CD14-positive monocyte (primary cell): Measurements from ENCODE around the gene CD80. TPM values are rescaled to one million over a fixed set of nuclear protein-coding genes. Genes with fewer than 3 reads are reported as not detected.

ENCODE experiments used
- DNase-seq, 3 donors: peaks; one replicate each; pipeline ENCODE4 v3.0.0-alpha.2; 2011 to 2022
- H2AFZ ChIP-seq: 2 replicates; pipeline ENCODE4 v1.6.0; 2012; ENCODE audit warnings: mild to moderate bottlenecking, low read depth, low read length, inconsistent platforms; ENCODE audit not compliant: insufficient read depth, poor library complexity, severe bottlenecking
- H3K27ac ChIP-seq, 2 donors: 1 replicate in 1 of 2; 2 replicates in 1 of 2; pipeline ENCODE4 v1.5.1; 2012 to 2013; ENCODE audit warnings: low read length in 2 of 2, control low read depth in 1 of 2, inconsistent platforms in 1 of 2, low read depth in 1 of 2, mild to moderate bottlenecking in 1 of 2
- H3K27me3 ChIP-seq, 2 donors: one replicate each; pipeline versions ENCODE4 v1.6.0 to v1.6.1; 2011 to 2013; ENCODE audit warnings: low read length in 2 of 2; ENCODE audit not compliant: control insufficient read depth in 2 of 2, insufficient read depth in 2 of 2
- H3K36me3 ChIP-seq, 2 donors: replicated peaks in 1 of 2; 1 replicate in 1 of 2; 2 replicates in 1 of 2; pipeline versions ENCODE4 v1.5.1 to v1.6.1; 2012 to 2013; ENCODE audit warnings: low read length in 2 of 2, control low read depth in 1 of 2, inconsistent platforms in 1 of 2, mild to moderate bottlenecking in 1 of 2; ENCODE audit not compliant: insufficient read depth in 2 of 2, control insufficient read depth in 1 of 2
- H3K4me1 ChIP-seq, 2 donors: 1 replicate in 1 of 2; 2 replicates in 1 of 2; pipeline versions ENCODE4 v1.5.1 to v1.6.1; 2012 to 2013; ENCODE audit warnings: low read length in 2 of 2, control low read depth in 1 of 2, inconsistent platforms in 1 of 2, mild to moderate bottlenecking in 1 of 2, moderate library complexity in 1 of 2; ENCODE audit not compliant: insufficient read depth in 2 of 2, control insufficient read depth in 1 of 2
- H3K4me2 ChIP-seq: replicated peaks from 2 replicates; pipeline ENCODE3; 2012; ENCODE audit warnings: low read length, moderate library complexity, mild to moderate bottlenecking; ENCODE audit not compliant: poor library complexity, severe bottlenecking; ENCODE audit errors: extremely low read depth
- H3K4me3 ChIP-seq, 3 experiments: fragments of 200-600 bp in 1 of 3; sonication (generic) in 1 of 3; replicated peaks in 1 of 3; 1 replicate in 2 of 3; 2 replicates in 1 of 3; pipeline ENCODE4 v1.5.1; 2011 to 2013; ENCODE audit warnings: low read length in 3 of 3, mild to moderate bottlenecking in 3 of 3, control low read depth in 2 of 3, low read depth in 2 of 3, inconsistent platforms in 1 of 3, moderate library complexity in 1 of 3
- H3K79me2 ChIP-seq: 2 replicates; pipeline ENCODE4 v1.6.0; 2012; ENCODE audit warnings: mild to moderate bottlenecking, control low read depth, inconsistent platforms, low read length, moderate library complexity; ENCODE audit not compliant: insufficient read depth
- H3K9ac ChIP-seq: 2 replicates; pipeline ENCODE4 v1.6.0; 2017; ENCODE audit warnings: low read length, mild to moderate bottlenecking; ENCODE audit not compliant: insufficient read depth, poor library complexity, severe bottlenecking
- H3K9me3 ChIP-seq, 2 donors: replicated peaks in 1 of 2; 1 replicate in 1 of 2; 2 replicates in 1 of 2; pipeline versions ENCODE4 v1.5.1 to v1.6.1; 2012 to 2013; ENCODE audit warnings: low read length in 2 of 2, control low read depth in 1 of 2; ENCODE audit not compliant: control insufficient read depth in 1 of 2, insufficient read depth in 1 of 2
- H4K20me1 ChIP-seq: 2 replicates; pipeline ENCODE4 v1.6.0; 2012; ENCODE audit warnings: mild to moderate bottlenecking, low read length, control low read depth, moderate library complexity; ENCODE audit not compliant: insufficient read depth
- H3K27ac Mint-ChIP-seq, 7 donors: one replicate each; pipeline ENCODE4 v1.8.0; 2020; ENCODE audit warnings: mild to moderate bottlenecking in 7 of 7, mixed read lengths in 7 of 7, moderate library complexity in 6 of 7, inconsistent platforms in 2 of 7
- H3K27me3 Mint-ChIP-seq, 3 donors: one replicate each; pipeline ENCODE4 v1.8.0; 2021 to 2022; ENCODE audit warnings: low read depth in 3 of 3, mild to moderate bottlenecking in 3 of 3, mixed read lengths in 3 of 3, moderate library complexity in 3 of 3, inconsistent platforms in 1 of 3
- H3K36me3 Mint-ChIP-seq, 2 donors: one replicate each; pipeline ENCODE4 v1.8.0; 2020; ENCODE audit warnings: mixed read lengths in 2 of 2, inconsistent platforms in 1 of 2, mild to moderate bottlenecking in 1 of 2
- H3K4me1 Mint-ChIP-seq: one replicate; pipeline ENCODE4 v1.8.0; 2020; ENCODE audit warnings: mild to moderate bottlenecking, mixed read lengths
- H3K4me3 Mint-ChIP-seq, 2 donors: one replicate each; pipeline ENCODE4 v1.8.0; 2020; ENCODE audit warnings: mild to moderate bottlenecking in 2 of 2, mixed read lengths in 2 of 2, moderate library complexity in 1 of 2
- H3K9me3 Mint-ChIP-seq, 7 donors: one replicate each; pipeline ENCODE4 v1.8.0; 2020 to 2022; ENCODE audit warnings: mixed read lengths in 7 of 7, mild to moderate bottlenecking in 6 of 7, moderate library complexity in 6 of 7, inconsistent platforms in 2 of 7
- WGBS: methylation state at CpG from one replicate; pipeline ENCODE4 v1.1.5; 2013; ENCODE audit warnings: missing lambda C conversion rate; ENCODE audit not compliant: insufficient coverage; 5-methylcytosine and 5-hydroxymethylcytosine counted together
- intact Hi-C, 2 donors: fragments of 100-400 bp; cut with micrococcal nuclease; formaldehyde crosslinking; loops; one replicate each; pipeline versions ENCODE4 v1.15.0 to v1.15.1; 2023
- polyA plus RNA-seq, 3 donors: library from polyadenylated mRNA; depleted of rRNA in 1 of 3; unstranded in 2 of 3; stranded (reverse) in 1 of 3; fragments of 300-500 nt in 2 of 3; fragments of >200 nt in 1 of 3; fragmentation: Illumina TruSeq in 2 of 3; gene quantifications; 1 replicate in 2 of 3; 2 replicates in 1 of 3; pipeline ENCODE4 v1.2.3, GENCODE V29; 2012 to 2021
- TF ChIP-seq, protein P1 (sequence below): fragments of 200-600 bp; IDR thresholded peaks from one replicate; pipeline ENCODE4 v1.8.0; 2022; ENCODE audit warnings: antibody characterized with exemption, mild to moderate bottlenecking

CD80 gene
- polyA plus RNA-seq, 3 donors, result 0.47 to 0.87 (median 0.47) TPM

DNA sequence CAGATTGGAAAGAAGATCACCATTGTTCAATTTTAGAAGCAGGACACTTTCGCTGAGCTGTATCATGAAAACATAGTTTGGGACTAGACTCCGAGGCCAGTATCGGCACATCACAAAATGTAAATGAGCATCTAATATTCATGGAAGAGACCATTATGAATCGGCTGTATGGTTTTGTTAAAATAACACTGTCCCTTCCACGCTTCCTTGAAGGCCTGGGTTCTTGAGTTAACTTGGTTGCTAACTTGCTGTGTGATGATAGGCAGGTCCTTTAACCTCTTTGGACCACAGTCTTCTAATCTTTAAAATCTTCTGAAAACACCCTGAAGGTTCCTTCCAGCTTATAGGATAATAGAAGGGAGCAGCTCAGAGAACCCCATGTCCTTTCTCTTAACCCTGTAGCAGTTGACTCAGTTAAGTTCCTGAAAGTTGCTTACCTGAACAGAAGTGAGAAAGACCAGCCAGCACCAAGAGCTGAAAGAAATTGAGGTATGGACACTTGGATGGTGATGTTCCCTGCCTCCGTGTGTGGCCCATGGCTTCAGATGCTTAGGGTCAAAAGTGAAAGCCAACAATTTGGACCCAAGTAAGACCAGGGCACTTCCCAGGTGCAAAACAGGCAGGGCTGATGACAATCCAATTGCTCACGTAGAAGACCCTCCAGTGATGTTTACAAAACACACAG lies 2.1 kb downstream of the CD80 start:
- peaks cover 0 to 2% (median 0%) of the 10 kb centered on the region in 3 donors for H3K27me3 Mint-ChIP-seq
- H3K27ac ChIP-seq, result no peak overlapping the region
- TF ChIP-seq, protein P1, sequence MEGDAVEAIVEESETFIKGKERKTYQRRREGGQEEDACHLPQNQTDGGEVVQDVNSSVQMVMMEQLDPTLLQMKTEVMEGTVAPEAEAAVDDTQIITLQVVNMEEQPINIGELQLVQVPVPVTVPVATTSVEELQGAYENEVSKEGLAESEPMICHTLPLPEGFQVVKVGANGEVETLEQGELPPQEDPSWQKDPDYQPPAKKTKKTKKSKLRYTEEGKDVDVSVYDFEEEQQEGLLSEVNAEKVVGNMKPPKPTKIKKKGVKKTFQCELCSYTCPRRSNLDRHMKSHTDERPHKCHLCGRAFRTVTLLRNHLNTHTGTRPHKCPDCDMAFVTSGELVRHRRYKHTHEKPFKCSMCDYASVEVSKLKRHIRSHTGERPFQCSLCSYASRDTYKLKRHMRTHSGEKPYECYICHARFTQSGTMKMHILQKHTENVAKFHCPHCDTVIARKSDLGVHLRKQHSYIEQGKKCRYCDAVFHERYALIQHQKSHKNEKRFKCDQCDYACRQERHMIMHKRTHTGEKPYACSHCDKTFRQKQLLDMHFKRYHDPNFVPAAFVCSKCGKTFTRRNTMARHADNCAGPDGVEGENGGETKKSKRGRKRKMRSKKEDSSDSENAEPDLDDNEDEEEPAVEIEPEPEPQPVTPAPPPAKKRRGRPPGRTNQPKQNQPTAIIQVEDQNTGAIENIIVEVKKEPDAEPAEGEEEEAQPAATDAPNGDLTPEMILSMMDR, result no peak
- H3K4me3 Mint-ChIP-seq, result no peak overlapping the region
- intact Hi-C loops, result no loop called here
- DNase-seq, result no peak
- H3K27me3 ChIP-seq, result no peaks in the 10 kb centered on the region
- H3K36me3 ChIP-seq, result no peaks in the 10 kb centered on the region
- H3K4me3 ChIP-seq, result no peak overlapping the region
- peaks cover 43 to 47% of the 10 kb centered on the region in 2 donors for H3K4me1 ChIP-seq
- no peaks in the 10 kb centered on the region for H3K36me3 Mint-ChIP-seq
- no peak overlapping the region for H2AFZ ChIP-seq
- H3K79me2 ChIP-seq, result no peaks in the 10 kb centered on the region
- no peak overlapping the region for H3K4me2 ChIP-seq
- WGBS, result 94% methylated on average over 4 of the region's 7 CpGs
- H4K20me1 ChIP-seq, result no peaks in the 10 kb centered on the region
- H3K4me1 Mint-ChIP-seq, result peaks cover 51% of the 10 kb centered on the region
- H3K9me3 ChIP-seq, result no peaks in the 10 kb centered on the region
- H3K9ac ChIP-seq, result no peak overlapping the region
- peak overlapping the region in 1 of 7 donors; percentile 10 for H3K27ac Mint-ChIP-seq
- no peaks in the 10 kb centered on the region for H3K9me3 Mint-ChIP-seq

DNA sequence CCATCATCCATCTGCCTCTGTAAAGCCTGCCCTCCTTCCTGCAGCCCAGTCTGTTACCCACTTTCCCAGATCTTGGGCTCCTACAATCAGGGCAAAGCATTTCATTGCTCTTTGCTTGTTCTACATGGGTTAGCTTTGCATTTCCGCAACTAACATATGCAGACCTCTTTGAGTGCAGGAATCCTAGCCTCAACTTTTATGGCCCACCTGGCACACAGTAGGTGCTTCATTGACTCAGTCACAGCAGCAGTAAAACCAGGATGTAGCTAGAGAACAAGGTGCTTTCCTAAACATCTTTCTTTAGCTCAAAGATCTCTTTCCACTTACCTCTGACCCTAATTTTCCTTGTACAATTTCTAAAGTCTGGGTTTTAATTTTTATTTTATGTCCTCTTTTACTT lies 3.5 kb downstream of the CD80 start:
- Histone ChIP-seq H4K20me1 (no peaks in the 10 kb centered on the region), H3K27me3 (no peaks in the 10 kb centered on the region), H3K9me3 (no peaks in the 10 kb centered on the region), H3K4me3 (peak overlapping the region in 1 of 3 experiments; percentile 18), H3K27ac (peak overlapping the region; percentile 64 to 65), H3K79me2 (no peaks in the 10 kb centered on the region), H3K9ac (no peak overlapping the region), H2AFZ (no peak overlapping the region), H3K36me3 (no peaks in the 10 kb centered on the region), H3K4me1 (peaks cover 36 to 39% of the 10 kb centered on the region in 2 donors), H3K4me2 (no peak overlapping the region)
- no peak for DNase-seq
- intact Hi-C loops, result no loop called here
- peak overlapping the region; percentile 82 to 93 (median 89) for H3K27ac Mint-ChIP-seq
- H3K4me1 Mint-ChIP-seq, result peaks cover 42% of the 10 kb centered on the region
- H3K36me3 Mint-ChIP-seq, result no peaks in the 10 kb centered on the region
- TF ChIP-seq, protein P1, result no peak
- H3K27me3 Mint-ChIP-seq, result peaks cover 0 to 2% (median 0%) of the 10 kb centered on the region in 3 donors
- H3K9me3 Mint-ChIP-seq, result no peaks in the 10 kb centered on the region
- H3K4me3 Mint-ChIP-seq, result peak overlapping the region in 1 of 2 donors; percentile 7
- 100% methylated on average over 1 of the region's 1 CpG for WGBS
